Measurements from ENCODE around the gene CYTH3. TPM values are rescaled to one million over a fixed set of nuclear protein-coding genes. Genes with fewer than 3 reads are reported as not detected.
"Not testable (repeated sequence)": the region's sequence is repeated elsewhere in the genome, so short reads cannot be mapped to it uniquely, and the experiment has no call there.

Gene CYTH3, protein sequence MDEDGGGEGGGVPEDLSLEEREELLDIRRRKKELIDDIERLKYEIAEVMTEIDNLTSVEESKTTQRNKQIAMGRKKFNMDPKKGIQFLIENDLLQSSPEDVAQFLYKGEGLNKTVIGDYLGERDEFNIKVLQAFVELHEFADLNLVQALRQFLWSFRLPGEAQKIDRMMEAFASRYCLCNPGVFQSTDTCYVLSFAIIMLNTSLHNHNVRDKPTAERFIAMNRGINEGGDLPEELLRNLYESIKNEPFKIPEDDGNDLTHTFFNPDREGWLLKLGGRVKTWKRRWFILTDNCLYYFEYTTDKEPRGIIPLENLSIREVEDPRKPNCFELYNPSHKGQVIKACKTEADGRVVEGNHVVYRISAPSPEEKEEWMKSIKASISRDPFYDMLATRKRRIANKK
- total RNA-seq (2014; rRNA removed; shearing (Covaris generic)), result 14.0 and 14.3 TPM in 2 replicates

DNA sequence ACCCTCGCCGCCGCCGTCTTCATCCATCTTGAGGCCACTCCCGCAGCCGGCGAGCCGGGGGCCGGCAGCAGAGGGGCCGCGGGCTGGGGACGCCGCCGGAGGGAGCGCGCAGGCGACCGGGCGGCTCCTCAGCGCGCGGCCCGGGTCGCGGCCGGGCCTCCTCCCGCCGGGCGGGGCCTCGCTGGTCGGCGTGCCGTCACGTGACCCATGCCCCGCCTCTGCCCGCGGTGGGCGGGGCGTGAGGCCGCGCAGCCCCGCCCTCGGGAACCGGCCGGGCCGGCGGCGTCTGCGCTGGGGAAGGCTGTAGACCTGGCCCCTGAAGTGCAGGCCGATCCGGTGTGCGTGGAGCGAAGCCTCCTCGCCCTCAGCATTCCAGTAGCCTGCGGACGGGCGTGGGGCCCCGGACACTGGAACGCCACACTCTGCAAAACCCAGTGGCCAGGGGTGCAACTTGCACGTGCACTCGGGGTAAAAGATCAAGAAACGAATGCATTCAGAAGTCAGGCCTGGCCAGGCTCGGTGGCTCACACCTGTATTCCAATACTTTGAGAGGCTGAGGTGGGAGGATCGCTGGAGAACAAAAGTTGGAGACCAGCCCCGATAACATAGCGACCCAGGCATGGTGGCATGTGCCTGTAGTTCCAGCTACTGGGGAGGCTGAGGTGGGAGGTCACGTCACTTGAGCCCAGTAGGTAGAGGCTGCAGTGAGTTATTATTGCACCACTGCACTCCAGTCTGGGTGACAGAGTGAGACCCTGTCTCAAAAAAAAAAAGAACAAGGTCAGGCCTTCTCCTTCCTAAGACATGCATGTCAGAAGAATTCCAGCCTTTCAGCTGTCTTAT, at the start of gene CYTH3:
CYTH3 (minus strand) TSS at position 144 of the 843 bp plus-strand sequence; CDS start at position 27, 117 bp downstream.
- Histone ChIP-seq H3K27me3 (ENCODE audit: control insufficient read depth, insufficient read depth, low read length) (peaks cover 7% of the 10 kb centered on the region), H3K4me3 (ENCODE audit: insufficient read depth, low read depth, low read length) (peak within 1 kb of the TSS; percentile 74), H3K36me3 (replicated peaks; ENCODE audit: control insufficient read depth, insufficient read depth, low read length) (no peaks in the 10 kb centered on the region)
- DNase-seq, result peak; percentile 99

DNA sequence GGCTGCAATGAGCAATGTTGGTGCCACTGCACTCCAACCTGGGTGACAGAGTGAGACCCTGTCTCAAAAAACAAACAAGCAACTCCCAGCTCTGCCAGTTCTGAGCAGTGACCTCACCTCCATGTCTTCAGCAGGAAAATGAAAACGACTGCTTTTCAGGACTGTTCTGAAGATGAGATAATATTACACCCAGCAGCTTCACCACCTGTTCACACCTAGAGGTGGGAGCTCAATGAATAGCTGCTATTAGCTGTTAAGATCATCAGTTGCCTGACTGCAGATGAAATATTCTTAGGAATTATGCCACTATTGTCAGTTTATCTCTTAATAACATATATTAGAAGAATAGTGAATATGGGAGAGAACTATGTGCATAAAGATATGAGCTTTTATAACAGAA, 48.4 kb upstream of the CYTH3 start:
- Histone ChIP-seq H3K4me3 (ENCODE audit: insufficient read depth, low read depth, low read length) (no peak overlapping the region), H3K36me3 (replicated peaks; ENCODE audit: control insufficient read depth, insufficient read depth, low read length) (no peaks in the 10 kb centered on the region), H3K27me3 (ENCODE audit: control insufficient read depth, insufficient read depth, low read length) (no peaks in the 10 kb centered on the region)
- no peak for DNase-seq

DNA sequence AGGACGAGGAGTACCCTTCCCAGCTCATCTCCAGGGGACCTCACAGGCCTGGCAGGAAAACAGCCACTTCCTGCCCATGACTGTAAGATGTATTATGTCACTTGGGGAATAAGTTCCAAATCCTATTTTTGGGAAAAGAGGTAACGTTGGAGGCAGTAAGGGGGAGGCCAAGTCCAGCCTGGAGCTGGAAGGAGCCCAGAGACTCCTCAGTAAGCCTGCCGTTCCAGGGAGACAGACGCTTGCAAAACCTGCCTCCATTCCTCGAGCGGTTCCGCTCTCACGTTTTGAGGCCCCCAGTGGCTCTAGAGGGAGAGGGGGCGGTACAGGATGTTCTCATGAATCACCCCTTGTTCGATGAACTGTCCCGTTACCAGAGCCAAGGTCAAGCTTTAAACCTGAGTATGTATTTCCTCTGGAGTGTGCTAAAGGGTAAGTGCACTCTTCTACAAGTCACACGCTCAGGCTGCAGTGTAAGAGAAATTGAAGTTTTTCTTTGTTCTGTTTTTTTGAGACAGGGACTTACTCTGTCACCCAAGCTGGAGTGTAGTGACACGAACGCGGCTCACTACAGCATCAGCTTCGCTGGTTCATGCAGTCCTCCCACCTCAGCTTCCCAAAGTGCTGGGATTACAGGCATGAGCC, 45.5 kb upstream of the CYTH3 start:
- DNase-seq, result peak; percentile 50
- H3K4me3 ChIP-seq (ENCODE audit: insufficient read depth, low read depth, low read length), result no peak overlapping the region
- H3K36me3 ChIP-seq (replicated peaks; ENCODE audit: control insufficient read depth, insufficient read depth, low read length), result no peaks in the 10 kb centered on the region
- no peaks in the 10 kb centered on the region for H3K27me3 ChIP-seq (ENCODE audit: control insufficient read depth, insufficient read depth, low read length)

DNA sequence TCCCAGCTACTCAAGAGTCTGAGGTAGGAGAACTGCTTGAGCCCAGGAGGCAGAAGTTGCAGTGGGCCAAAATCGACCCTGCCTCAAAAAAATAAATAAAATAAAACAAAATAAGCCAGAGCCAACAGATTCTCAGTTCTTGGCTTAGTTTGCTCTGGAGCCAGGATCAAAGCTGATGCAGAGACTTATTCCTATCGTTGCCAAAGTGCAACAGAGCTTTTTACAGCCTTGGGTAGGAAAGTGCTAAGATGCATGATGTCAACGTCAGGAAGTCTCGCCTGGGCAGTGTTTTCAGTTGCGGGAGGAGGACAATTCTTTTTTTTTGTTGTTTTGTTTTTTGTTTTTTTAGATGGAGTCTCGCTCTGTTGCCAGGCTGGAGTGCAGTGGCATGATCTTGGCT, 43.8 kb upstream of the CYTH3 start:
- Histone ChIP-seq H3K36me3 (replicated peaks; ENCODE audit: control insufficient read depth, insufficient read depth, low read length) (no peaks in the 10 kb centered on the region), H3K27me3 (ENCODE audit: control insufficient read depth, insufficient read depth, low read length) (no peaks in the 10 kb centered on the region), H3K4me3 (ENCODE audit: insufficient read depth, low read depth, low read length) (no peak overlapping the region)
- no peak for DNase-seq

DNA sequence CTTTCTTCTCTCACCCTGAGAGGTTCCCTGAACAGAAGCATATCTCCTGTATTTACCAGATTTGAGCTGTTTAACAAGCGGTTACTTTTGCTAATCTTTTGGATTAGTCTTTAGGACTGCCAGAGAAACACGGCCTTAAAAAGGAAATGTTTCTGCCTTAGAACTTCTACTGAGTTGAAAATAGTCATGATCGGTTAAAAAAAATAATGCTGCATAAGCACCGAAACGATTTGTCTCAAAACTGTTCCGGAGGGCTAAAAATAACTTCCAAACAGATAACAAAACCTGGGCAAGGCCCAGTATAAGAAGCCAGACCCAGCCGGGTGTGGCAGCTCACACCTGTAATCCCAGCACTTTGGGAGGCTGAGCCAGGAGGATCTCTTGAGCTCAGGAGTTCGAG, 43.3 kb upstream of the CYTH3 start:
- no peak overlapping the region for H3K4me3 ChIP-seq (ENCODE audit: insufficient read depth, low read depth, low read length)
- DNase-seq, result no peak
- H3K36me3 ChIP-seq (replicated peaks; ENCODE audit: control insufficient read depth, insufficient read depth, low read length), result no peaks in the 10 kb centered on the region
- H3K27me3 ChIP-seq (ENCODE audit: control insufficient read depth, insufficient read depth, low read length), result no peaks in the 10 kb centered on the region

DNA sequence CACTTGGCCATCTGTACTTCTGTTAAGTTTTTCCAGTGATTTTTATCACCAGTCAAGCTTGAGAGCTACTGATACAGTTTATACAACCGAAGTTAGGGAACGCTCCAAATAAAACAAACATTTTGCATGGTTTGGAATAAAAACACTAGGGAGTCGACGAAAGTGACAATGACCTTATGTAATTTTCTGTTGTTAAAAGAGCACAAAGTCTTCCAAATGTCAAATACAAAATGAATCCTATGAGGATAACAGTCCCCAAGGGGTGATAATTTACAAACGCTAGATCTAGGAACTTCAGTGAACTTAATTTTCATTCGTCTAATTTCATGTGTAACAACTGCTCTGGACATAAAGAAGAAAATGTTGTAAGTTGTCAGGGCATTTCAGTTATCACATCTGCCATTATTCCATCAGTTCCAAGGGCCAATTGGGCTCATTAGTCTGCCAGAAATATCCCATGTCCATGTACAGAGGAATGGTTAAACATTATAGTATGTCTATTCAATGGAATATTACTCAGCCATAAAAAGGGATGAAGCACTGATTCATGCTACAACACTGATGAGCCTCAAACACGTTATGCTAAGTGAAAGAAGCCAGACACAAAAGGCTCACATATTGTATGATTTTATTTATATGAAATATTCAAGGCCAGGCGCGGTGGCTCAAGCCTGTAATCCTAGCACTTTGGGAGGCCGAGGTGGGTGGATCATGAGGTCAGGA, 38.0 kb upstream of the CYTH3 start:
- no peaks in the 10 kb centered on the region for H3K27me3 ChIP-seq (ENCODE audit: control insufficient read depth, insufficient read depth, low read length)
- H3K36me3 ChIP-seq (replicated peaks; ENCODE audit: control insufficient read depth, insufficient read depth, low read length), result no peaks in the 10 kb centered on the region

DNA sequence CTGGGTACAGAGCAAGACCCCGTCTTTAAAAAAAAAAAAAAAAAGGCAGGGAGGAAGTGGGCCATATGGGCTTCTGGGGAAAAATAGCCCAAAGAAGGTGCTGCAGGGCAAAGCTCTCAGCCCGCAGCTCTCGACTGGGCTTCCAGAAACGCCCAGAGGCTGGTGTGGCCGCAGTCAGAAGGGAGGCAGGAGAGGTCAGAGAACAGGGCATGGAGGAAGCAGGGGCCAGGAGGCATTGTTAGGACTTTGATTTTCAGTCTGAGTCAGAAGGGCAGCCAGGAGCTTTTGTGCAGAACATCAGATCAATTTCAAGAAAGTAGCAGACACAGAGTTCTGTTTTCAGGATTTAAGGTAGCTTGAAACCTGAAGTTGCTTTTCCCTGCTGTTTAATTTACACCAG, 35.3 kb upstream of the CYTH3 start:
- peak; percentile 26 for DNase-seq
- Histone ChIP-seq H3K4me3 (ENCODE audit: insufficient read depth, low read depth, low read length) (no peak overlapping the region), H3K36me3 (replicated peaks; ENCODE audit: control insufficient read depth, insufficient read depth, low read length) (no peaks in the 10 kb centered on the region), H3K27me3 (ENCODE audit: control insufficient read depth, insufficient read depth, low read length) (no peaks in the 10 kb centered on the region)

More for the DNA sequence above, 38.0 kb upstream of the CYTH3 start:
- DNase-seq, result no peak
- H3K4me3 ChIP-seq (ENCODE audit: insufficient read depth, low read depth, low read length), result no peak overlapping the region

DNA sequence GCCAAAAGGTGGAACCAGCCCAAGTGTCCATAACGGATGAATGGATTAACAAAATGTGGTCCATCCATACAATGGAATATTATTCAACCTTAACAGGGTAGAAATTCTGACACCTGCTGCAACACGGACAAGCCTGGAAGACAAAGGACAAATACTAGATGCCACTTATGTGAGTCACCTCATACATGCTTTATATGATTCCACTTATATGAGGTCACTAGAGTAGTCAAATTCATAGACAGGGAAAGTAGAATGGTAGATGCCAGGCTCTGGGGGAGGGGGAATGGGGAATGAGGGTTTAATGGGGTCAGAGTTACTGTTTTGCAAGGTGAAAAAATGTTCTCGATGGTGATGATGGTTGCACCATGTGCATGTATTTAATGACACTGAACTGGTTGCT, 34.0 kb upstream of the CYTH3 start:
- no peak for DNase-seq
- Histone ChIP-seq H3K36me3 (replicated peaks; ENCODE audit: control insufficient read depth, insufficient read depth, low read length) (no peaks in the 10 kb centered on the region), H3K27me3 (ENCODE audit: control insufficient read depth, insufficient read depth, low read length) (no peaks in the 10 kb centered on the region)

DNA sequence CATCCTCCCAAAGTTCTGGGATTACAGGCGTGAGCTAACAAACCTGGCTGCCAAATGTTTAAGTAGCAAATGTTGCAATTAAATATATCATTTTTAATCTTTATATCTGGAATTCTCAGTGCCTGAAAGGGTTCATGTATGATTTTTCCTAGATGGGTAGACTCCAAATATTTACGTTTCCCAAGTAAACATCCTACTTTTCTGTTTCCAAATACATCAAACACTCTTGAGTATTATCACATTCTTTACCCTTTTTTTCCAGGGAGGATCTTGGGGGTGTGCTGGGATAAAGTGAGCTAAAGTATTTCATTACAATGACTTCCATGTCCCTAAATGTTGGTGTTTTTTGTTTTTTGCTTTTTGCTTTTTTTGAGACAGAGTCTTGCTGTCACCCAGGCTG, 32.9 kb upstream of the CYTH3 start:
- Histone ChIP-seq H3K4me3 (ENCODE audit: insufficient read depth, low read depth, low read length) (no peak overlapping the region), H3K36me3 (replicated peaks; ENCODE audit: control insufficient read depth, insufficient read depth, low read length) (no peaks in the 10 kb centered on the region), H3K27me3 (ENCODE audit: control insufficient read depth, insufficient read depth, low read length) (no peaks in the 10 kb centered on the region)
- DNase-seq, result no peak

More for the DNA sequence above, 34.0 kb upstream of the CYTH3 start:
- H3K4me3 ChIP-seq (ENCODE audit: insufficient read depth, low read depth, low read length), result no peak overlapping the region

DNA sequence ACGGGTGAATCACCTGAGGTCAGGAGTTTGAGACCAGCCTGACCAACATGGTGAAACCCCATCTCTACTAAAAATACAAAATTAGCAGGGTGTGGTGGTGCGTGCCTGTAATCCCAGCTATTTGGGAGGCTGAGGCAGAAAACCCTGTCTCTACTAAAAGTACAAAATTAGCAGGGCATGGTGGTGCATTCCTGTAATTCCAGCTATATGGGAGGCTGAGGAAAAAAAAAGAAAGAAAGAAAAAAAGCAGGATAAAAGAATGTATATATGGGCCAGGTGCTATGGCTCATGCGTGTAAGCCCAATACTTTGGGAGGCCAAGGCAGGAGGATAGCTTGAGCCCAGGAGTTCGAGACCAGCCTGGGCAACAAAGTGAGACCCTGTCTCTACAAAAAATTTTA, 29.0 kb upstream of the CYTH3 start:
- DNase-seq; H3K36me3 ChIP-seq (replicated peaks; ENCODE audit: control insufficient read depth, insufficient read depth, low read length); H3K27me3 ChIP-seq (ENCODE audit: control insufficient read depth, insufficient read depth, low read length); H3K4me3 ChIP-seq (ENCODE audit: insufficient read depth, low read depth, low read length): not testable (repeated sequence)

DNA sequence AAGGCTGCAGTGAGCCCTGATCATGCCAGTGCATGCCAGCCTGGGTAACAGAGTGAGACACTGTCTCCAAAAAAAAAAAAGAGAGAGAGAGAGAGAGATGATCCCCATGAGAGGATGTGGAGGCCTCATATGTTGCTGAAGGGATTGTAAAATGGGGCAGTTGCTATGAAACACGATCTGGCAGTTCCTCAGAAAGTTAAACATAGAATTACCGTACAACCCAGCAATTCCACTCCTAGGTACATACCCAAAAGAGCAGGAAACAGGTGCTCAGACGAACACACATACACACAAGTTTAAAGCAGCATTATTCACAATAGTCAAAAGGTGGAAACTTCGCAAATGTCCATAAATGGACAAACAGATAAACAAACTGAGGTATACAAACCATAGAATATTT, 27.4 kb upstream of the CYTH3 start:
- Histone ChIP-seq H3K27me3 (ENCODE audit: control insufficient read depth, insufficient read depth, low read length) (no peaks in the 10 kb centered on the region), H3K4me3 (ENCODE audit: insufficient read depth, low read depth, low read length) (no peak overlapping the region)
- no peak for DNase-seq

DNA sequence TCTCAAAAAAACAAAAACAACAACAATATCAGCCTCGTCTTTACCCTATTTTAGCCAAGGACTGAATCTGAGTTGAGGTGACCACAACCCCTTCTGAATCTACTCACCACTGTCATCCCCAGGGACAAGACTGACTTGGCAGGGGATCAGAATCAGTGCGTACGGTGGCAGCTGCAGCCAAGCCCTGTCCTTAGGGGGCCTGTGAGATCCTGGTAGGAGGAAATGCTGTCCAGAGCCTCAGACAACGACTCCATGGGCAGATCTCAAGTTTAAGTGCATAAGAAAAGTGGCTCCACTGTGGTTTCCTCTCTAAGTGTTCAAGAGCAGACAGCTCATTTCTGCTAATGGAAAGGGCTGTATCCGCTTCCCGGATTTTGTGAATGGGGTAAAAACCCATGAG, 22.4 kb upstream of the CYTH3 start:
- H3K27me3 ChIP-seq (ENCODE audit: control insufficient read depth, insufficient read depth, low read length), result no peaks in the 10 kb centered on the region
- no peaks in the 10 kb centered on the region for H3K36me3 ChIP-seq (replicated peaks; ENCODE audit: control insufficient read depth, insufficient read depth, low read length)
- H3K4me3 ChIP-seq (ENCODE audit: insufficient read depth, low read depth, low read length), result no peak overlapping the region
- DNase-seq, result no peak

More for the DNA sequence above, 27.4 kb upstream of the CYTH3 start:
- no peaks in the 10 kb centered on the region for H3K36me3 ChIP-seq (replicated peaks; ENCODE audit: control insufficient read depth, insufficient read depth, low read length)

DNA sequence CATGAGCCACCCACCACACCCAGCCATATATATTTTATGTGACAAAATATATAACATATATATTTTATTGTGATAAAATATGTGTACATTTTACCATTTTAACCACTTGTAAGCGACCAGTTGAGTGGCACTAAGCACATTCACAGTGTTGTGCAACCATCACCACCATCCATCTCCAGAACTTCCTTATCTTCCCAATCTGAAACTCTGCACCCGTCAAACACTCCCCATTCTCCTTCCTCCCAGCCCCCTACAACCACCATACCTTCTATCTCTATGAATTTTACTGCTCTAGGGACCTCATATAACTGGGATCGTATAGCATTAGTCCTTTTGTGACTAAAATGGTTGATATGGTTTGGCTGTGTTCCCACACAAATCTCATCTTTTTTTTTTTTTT, 20.8 kb upstream of the CYTH3 start:
- H3K4me3 ChIP-seq (ENCODE audit: insufficient read depth, low read depth, low read length), result no peak overlapping the region
- H3K36me3 ChIP-seq (replicated peaks; ENCODE audit: control insufficient read depth, insufficient read depth, low read length), result no peaks in the 10 kb centered on the region
- no peak for DNase-seq
- no peaks in the 10 kb centered on the region for H3K27me3 ChIP-seq (ENCODE audit: control insufficient read depth, insufficient read depth, low read length)

DNA sequence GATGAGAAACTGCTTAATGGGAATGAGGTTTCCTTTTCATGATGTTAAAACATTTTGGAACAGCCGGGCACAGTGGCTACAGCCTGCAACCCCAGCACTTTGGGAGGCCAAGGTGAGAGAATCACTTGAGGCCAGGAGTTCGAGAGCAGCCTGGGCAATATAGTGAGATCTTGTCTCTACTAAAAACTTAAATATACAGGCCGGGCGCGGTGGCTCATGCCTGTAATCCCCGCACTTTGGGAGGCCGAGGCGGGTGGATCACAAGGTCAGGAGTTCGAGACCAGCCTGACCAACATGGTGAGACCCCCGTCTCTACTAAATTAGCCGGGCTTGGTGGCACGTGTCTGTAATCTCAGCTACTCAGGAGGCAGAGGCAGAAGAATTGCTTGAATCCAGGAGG, 19.5 kb upstream of the CYTH3 start:
- H3K4me3 ChIP-seq (ENCODE audit: insufficient read depth, low read depth, low read length); H3K27me3 ChIP-seq (ENCODE audit: control insufficient read depth, insufficient read depth, low read length); H3K36me3 ChIP-seq (replicated peaks; ENCODE audit: control insufficient read depth, insufficient read depth, low read length); DNase-seq: not testable (repeated sequence)
